ENCODE results near the gene AGPAT1. TPM values are rescaled to one million over a fixed set of nuclear protein-coding genes. Genes with fewer than 3 reads are reported as not detected.
A peak's percentile ranks its signal among the peaks of the same experiment; 100 is the strongest.

The AGPAT1 gene
- total RNA-seq, 1 experiment from 2014 or later: 84.5 TPM

GRCh38 chr6:32192608-32193039 is 16.7 kb upstream of the AGPAT1 start, which contains the start of gene GPSM3 (continued):
- TF ChIP-seq NR1H2 (CRISPR knock-in tag; IDR thresholded peaks at IDR 0.05) (no peak), SP1 (CRISPR knock-in tag; conservative IDR thresholded peaks at IDR 0.05) (0 out of 2 replicates have a peak, but pooled peaks have one; percentile 34), E2F1 (CRISPR knock-in tag; IDR thresholded peaks at IDR 0.05) (no peak), NFATC4 (CRISPR knock-in tag; IDR thresholded peaks at IDR 0.05) (no peak), ERG (CRISPR knock-in tag; IDR thresholded peaks at IDR 0.05) (no peak), ETV6 (CRISPR knock-in tag; IDR thresholded peaks at IDR 0.05) (no peak), OVOL2 (CRISPR knock-in tag; IDR thresholded peaks at IDR 0.05; ENCODE audit: borderline replicate concordance) (no peak), JAZF1 (CRISPR knock-in tag; IDR thresholded peaks at IDR 0.05) (no peak), MXD4 (CRISPR knock-in tag; IDR thresholded peaks at IDR 0.05; ENCODE audit: borderline replicate concordance) (no peak), ZNF671 (CRISPR knock-in tag; IDR thresholded peaks at IDR 0.05) (no peak), AFF4 (CRISPR knock-in tag; IDR thresholded peaks at IDR 0.05; ENCODE audit: borderline replicate concordance) (no peak)
- TF ChIP-seq, protein P1, sequence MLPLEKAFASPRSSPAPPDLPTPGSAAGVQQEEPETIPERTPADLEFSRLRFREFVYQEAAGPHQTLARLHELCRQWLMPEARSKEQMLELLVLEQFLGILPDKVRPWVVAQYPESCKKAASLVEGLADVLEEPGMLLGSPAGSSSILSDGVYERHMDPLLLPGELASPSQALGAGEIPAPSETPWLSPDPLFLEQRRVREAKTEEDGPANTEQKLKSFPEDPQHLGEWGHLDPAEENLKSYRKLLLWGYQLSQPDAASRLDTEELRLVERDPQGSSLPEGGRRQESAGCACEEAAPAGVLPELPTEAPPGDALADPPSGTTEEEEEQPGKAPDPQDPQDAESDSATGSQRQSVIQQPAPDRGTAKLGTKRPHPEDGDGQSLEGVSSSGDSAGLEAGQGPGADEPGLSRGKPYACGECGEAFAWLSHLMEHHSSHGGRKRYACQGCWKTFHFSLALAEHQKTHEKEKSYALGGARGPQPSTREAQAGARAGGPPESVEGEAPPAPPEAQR (CRISPR knock-in tag; IDR thresholded peaks at IDR 0.05): no peak

DNA sequence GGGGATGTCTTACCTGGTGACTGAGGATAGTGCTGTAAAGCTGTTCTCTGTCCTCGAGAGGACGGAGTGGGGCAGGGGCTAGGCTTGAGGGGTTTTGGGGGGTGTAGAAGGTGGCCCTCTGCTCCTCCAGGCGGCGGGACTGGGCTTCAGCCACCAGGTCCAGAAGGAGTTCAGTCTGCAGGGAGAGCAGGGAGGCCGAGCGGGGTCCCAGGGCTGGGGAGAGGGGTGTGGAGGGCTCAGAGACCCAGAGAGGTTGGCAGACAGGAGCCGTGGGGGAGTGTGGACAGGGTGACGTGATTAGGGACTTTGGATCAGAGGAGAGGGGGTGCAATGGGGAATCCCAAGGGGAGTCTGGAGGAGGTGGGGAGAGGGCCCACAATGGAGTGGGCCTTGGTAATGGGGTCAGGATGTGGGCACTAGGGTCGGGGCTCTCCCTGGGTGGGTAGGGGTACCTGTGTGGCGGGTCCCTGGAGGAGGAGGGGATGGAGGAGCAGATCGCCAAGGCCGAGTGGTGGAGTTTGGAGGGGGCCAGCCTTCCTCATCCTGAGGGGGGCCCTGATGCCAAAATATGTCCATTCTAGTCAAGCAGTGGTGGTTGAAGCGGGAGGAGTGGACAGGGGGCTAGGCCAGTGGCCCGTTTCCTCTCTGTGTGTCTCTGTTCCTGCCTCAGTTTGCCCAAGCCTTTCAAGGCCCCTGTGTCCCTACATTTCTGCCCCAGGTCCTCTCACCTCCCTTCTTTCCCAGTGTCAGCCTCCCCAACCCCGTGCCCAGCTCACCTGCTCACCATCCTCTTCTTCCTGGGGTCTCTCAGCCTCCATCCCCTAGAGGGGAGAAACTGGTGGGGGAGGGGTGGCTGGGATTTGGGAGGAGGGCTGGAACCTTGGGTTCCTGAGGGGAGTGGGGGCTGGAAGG is 16.1 kb upstream of the AGPAT1 start:
- POLR2A ChIA-PET: interaction anchor here (1.6 kb wide), 1 partner anchor 14 kb away, joined by 5 read pairs; no protein-coding TSS in a partner anchor
- Mint-ChIP-seq H3K27ac (no peak overlapping the region; the same call in 1 of the 2 replicates), H3K36me3 (peaks cover 14% of the 10 kb centered on the region), H3K4me3 (peak overlapping the region; percentile 29; the same call in 1 of the 2 replicates), H3K4me1 (peaks cover 64% of the 10 kb centered on the region), H3K9me3 (no peaks in the 10 kb centered on the region), H3K27me3 (ENCODE audit: low read depth) (no peaks in the 10 kb centered on the region)
- no peak for DNase-seq (ENCODE audit: low spot score)
- TF ChIP-seq CREM (CRISPR knock-in tag; IDR thresholded peaks at IDR 0.05) (no peak), E2F1 (CRISPR knock-in tag; IDR thresholded peaks at IDR 0.05) (no peak), ZNF263 (CRISPR knock-in tag; IDR thresholded peaks at IDR 0.05; ENCODE audit: low read depth) (no peak), HMGA2 (CRISPR knock-in tag; IDR thresholded peaks at IDR 0.05) (no peak), ETV6 (CRISPR knock-in tag; IDR thresholded peaks at IDR 0.05) (no peak), PRRX2 (CRISPR knock-in tag; IDR thresholded peaks at IDR 0.05) (no peak), FOXJ3 (CRISPR knock-in tag; IDR thresholded peaks at IDR 0.05; ENCODE audit: borderline replicate concordance) (no peak)
- TF ChIP-seq, protein P2, sequence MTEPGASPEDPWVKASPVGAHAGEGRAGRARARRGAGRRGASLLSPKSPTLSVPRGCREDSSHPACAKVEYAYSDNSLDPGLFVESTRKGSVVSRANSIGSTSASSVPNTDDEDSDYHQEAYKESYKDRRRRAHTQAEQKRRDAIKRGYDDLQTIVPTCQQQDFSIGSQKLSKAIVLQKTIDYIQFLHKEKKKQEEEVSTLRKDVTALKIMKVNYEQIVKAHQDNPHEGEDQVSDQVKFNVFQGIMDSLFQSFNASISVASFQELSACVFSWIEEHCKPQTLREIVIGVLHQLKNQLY (CRISPR knock-in tag; IDR thresholded peaks at IDR 0.05): no peak
- CTCF ChIA-PET: interaction anchor here (0.6 to 1.9 kb wide), 5 partner anchors 10 to 39 kb away, joined by 4 to 7 read pairs (median 4); no protein-coding TSS in a partner anchor
- no peak for ATAC-seq

All from WTC11 (cell line).